Measurements from ENCODE around the gene TSC22D4.

Gene TSC22D4

DNA sequence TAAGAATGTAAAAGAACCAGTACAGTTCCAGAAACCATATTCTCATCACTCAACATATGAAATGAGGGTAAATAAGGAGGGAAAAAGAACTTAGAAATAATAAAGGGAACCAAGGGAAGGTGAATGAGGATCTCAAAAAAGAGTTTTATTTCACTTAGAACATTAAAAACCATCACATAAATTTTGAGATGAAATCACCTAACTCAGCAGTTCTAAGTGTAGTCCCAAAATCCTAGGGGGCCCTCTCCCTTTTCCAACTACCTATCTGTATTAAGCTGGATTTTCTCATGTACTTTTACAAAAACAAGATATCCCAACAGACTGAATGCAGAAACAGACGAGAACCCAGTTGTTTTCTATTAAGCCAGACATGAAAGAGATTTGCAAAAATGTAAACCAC is 53.7 kb downstream of the TSC22D4 start:
- no peaks in the 10 kb centered on the region for H3K4me1 ChIP-seq (ENCODE audit: control insufficient read depth, insufficient read depth, low read length, poor library complexity, severe bottlenecking)
- peaks cover 4% of the 10 kb centered on the region for H3K9me3 ChIP-seq (ENCODE audit: control insufficient read depth, low read length)
- no CpG with 5 or more reads among the region's 1 CpG for WGBS, 2 experiments (ENCODE audit: insufficient coverage in 2 of 2)
- no peaks in the 10 kb centered on the region for H3K36me3 ChIP-seq (ENCODE audit: control insufficient read depth, insufficient read depth, low read length)
- no peak overlapping the region for H3K27ac ChIP-seq (ENCODE audit: low read depth, low read length, severe bottlenecking)
- no peak overlapping the region for H3K4me3 ChIP-seq (ENCODE audit: extremely low read depth, insufficient read depth, low read length, poor library complexity, severe bottlenecking)

DNA sequence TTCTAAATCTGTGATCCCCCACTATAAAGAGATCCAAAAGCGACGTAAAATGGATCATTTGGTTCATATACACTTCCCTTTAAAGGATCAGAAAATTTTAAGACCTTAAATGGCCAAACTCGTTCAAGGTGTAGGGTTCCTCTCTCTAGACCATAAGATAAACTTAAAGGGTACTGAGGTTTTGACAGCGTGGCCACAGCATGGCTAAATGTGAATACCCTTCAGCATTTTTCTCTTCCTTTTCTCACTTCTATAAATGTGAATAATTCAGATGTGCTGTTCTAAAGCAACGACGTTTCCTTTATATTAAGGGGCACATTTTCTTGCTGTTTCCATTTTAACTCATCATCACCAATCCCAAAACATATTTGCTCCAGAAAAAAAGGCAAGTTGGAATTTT is 55.7 kb downstream of the TSC22D4 start:
- Histone ChIP-seq H3K9me3 (ENCODE audit: control insufficient read depth, low read length) (peaks cover 4% of the 10 kb centered on the region), H3K36me3 (ENCODE audit: control insufficient read depth, insufficient read depth, low read length) (no peaks in the 10 kb centered on the region)
- 77 to 80% methylated on average over 2 to 3 of the region's 6 CpGs for WGBS, 2 experiments (ENCODE audit: insufficient coverage in 2 of 2)

DNA sequence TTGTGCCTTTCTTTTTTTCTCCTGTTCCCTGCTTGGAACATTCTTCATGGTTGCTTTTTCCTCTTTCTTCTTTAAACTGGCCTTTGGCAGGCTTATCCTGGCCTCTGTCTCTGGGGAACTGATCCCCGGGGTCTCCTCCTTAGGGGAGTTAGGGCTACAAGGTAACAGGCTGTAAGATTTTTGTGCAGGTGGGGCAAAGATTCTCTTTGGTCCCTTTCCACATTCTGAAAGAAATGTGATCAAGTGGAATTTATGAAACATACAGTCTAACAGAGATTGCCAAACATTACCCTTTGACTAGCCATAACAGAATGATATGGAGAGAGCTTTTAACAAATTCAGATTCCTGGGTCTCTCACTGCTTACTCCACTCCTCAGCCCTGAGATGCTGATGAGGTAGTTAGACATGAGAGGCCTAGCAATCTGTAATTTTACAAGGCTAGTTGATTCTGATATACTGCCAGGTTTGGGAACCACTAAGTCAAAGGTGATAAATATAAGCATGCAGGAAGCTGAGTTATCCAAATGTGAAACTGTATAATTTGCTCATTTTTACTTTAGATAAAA is 59.3 kb downstream of the TSC22D4 start:
- WGBS, 2 experiments (ENCODE audit: insufficient coverage in 2 of 2), result 75% methylated on average over 1 of the region's 1 CpG; no CpG with 5 or more reads in 1 of the 2 experiments
- no peaks in the 10 kb centered on the region for H3K36me3 ChIP-seq (ENCODE audit: control insufficient read depth, insufficient read depth, low read length)
- H3K4me1 ChIP-seq (ENCODE audit: control insufficient read depth, insufficient read depth, low read length, poor library complexity, severe bottlenecking), result no peaks in the 10 kb centered on the region
- no peaks in the 10 kb centered on the region for H3K9me3 ChIP-seq (ENCODE audit: control insufficient read depth, low read length)
- no peak overlapping the region for H3K27ac ChIP-seq (ENCODE audit: low read depth, low read length, severe bottlenecking)
- no peak overlapping the region for H3K4me3 ChIP-seq (ENCODE audit: extremely low read depth, insufficient read depth, low read length, poor library complexity, severe bottlenecking)

More for the DNA sequence above, 55.7 kb downstream of the TSC22D4 start:
- H3K4me3 ChIP-seq (ENCODE audit: extremely low read depth, insufficient read depth, low read length, poor library complexity, severe bottlenecking), result no peak overlapping the region
- H3K27ac ChIP-seq (ENCODE audit: low read depth, low read length, severe bottlenecking), result no peak overlapping the region
- H3K4me1 ChIP-seq (ENCODE audit: control insufficient read depth, insufficient read depth, low read length, poor library complexity, severe bottlenecking), result no peaks in the 10 kb centered on the region

DNA sequence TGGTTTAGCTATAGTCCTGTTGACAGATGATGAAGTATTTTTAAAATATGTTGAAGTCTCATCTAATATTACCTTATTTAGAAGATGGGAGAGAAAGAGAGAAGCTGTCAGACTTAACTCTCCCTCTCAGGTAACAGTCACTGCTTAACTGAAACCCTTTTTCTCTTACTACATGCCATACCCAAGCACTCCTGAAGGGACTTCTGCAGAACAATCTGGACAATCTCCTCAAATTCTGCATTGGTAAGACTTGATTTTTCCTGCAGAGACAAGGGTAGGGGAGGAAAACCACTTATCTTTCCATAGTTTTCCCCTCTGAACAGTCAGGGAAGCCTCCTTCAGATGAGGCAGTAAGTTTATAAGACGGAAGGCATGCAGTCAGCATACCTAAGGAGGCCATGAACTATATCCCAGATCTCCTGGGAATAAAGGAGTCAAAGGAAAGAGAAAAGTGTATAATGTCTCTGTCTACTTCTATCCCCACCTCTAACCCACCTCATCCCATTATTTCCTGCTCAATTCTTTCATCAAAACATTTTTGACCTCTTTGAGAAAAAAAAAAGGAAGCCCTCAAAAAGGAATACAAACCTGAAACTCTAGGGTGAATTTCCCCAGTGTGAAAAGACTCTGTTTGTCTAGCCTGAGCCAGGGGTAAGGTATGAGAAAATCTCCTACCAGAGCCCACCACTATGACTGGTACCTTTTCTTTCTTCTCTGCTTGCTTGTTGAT is 59.9 kb downstream of the TSC22D4 start:
- Histone ChIP-seq H3K4me3 (ENCODE audit: extremely low read depth, insufficient read depth, low read length, poor library complexity, severe bottlenecking) (no peak overlapping the region), H3K9me3 (ENCODE audit: control insufficient read depth, low read length) (no peaks in the 10 kb centered on the region), H3K27ac (ENCODE audit: low read depth, low read length, severe bottlenecking) (no peak overlapping the region), H3K4me1 (ENCODE audit: control insufficient read depth, insufficient read depth, low read length, poor library complexity, severe bottlenecking) (no peaks in the 10 kb centered on the region), H3K36me3 (ENCODE audit: control insufficient read depth, insufficient read depth, low read length) (no peaks in the 10 kb centered on the region)
- no CpG with 5 or more reads among the region's 1 CpG for WGBS, 2 experiments (ENCODE audit: insufficient coverage in 2 of 2)

Data from mesodermal cell (in vitro differentiated cells).